Measurements from ENCODE around the gene MEF2C. TPM values are rescaled to one million over a fixed set of nuclear protein-coding genes. Genes with fewer than 3 reads are reported as not detected.

Gene MEF2C
- total RNA-seq, 5 donors from 2014 or later (not counting 1 experiment from before 2014, with no cell fraction given), result 2.5 to 9.4 (median 4.4) TPM

DNA sequence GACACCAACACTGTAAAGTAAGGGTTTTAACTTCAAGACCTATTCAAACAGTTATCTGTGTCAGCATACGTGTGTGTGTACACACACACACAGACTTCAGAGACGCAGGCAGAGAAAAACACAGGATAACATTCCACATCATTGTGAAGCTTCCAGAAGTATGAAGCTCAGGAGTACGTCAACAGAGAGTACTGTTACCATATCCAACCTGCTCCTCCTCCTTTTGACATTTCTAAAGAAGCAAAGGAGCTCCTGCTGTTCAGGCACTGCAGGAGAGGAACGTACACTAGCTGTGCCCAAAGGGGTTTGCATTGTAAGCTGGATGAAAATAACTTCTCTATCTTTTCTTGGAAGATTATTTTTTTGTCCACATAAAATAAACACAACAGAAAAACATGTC is 180.7 kb downstream of the MEF2C start:
- no peaks in the 10 kb centered on the region for H3K9me3 ChIP-seq
- 92% methylated on average over 2 of the region's 4 CpGs for whole genome bisulfite sequencing (ENCODE audit: insufficient coverage)
- ChIA-PET CTCF (interaction anchor here in 1 of 2 donors (1.1 kb wide), 1 partner anchor 11 kb away, joined by 6 read pairs; no protein-coding TSS in a partner anchor), POLR2A (no interaction called here)
- no peaks in the 10 kb centered on the region for H3K9me3 Mint-ChIP-seq
- peaks cover 3 to 8% of the 10 kb centered on the region in 2 experiments for H3K27me3 ChIP-seq (replicated peaks in 1 of 2; ENCODE audit: control insufficient read depth in 2 of 2, extremely low read depth in 1 of 2, insufficient read depth in 2 of 2, low read length in 1 of 2)
- H3K4me3 ChIP-seq (ENCODE audit: control insufficient read depth in 1 of 2, extremely low read depth in 1 of 2, low read length in 1 of 2), result no peak overlapping the region
- H3K36me3 ChIP-seq (ENCODE audit: control insufficient read depth in 2 of 2, extremely low read depth in 1 of 2, insufficient read depth in 1 of 2, low read length in 1 of 2), result no peaks in the 10 kb centered on the region
- peaks cover 41 to 51% of the 10 kb centered on the region in 2 donors for H3K27me3 Mint-ChIP-seq
- ATAC-seq (replicated peaks in 1 of 4) (no peak), DNase-seq (no peak)
- no peaks in the 10 kb centered on the region for H3K4me1 ChIP-seq (ENCODE audit: control insufficient read depth in 1 of 2, extremely low read depth in 1 of 2, insufficient read depth in 2 of 2, low read length in 2 of 2)
- no peaks in the 10 kb centered on the region for H3K4me1 Mint-ChIP-seq
- no peak overlapping the region for H3K27ac Mint-ChIP-seq
- H3K27ac ChIP-seq (ENCODE audit: low read length), result no peak overlapping the region
- H3K36me3 Mint-ChIP-seq, result no peaks in the 10 kb centered on the region
- H3K4me3 Mint-ChIP-seq, result no peak overlapping the region

DNA sequence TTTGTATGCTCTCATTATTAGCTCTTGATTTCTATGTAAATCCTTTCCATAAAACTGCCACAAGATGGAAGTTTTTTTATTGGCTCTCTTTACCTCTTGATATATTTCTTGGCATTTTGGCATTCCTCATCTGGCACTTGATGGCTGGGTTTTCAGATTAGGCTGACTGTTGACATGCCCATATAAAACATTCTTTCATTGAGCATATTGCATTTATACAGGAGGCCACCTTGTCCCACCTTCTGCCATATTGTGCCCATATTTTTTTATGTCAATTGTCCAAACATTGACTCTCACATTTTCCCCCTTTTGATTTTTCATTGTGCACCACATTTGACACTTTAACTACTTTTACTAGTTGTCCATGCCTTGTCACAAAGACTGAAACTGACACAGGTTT is 182.9 kb downstream of the MEF2C start:
- Mint-ChIP-seq H3K27ac (no peak overlapping the region), H3K4me1 (peaks cover 0 to 2% (median 0%) of the 10 kb centered on the region in 3 donors), H3K36me3 (no peaks in the 10 kb centered on the region), H3K27me3 (peaks cover 53 to 63% of the 10 kb centered on the region in 2 donors), H3K9me3 (no peaks in the 10 kb centered on the region), H3K4me3 (no peak overlapping the region)
- Histone ChIP-seq H3K9me3 (no peaks in the 10 kb centered on the region), H3K27me3 (replicated peaks in 1 of 2; ENCODE audit: control insufficient read depth in 2 of 2, extremely low read depth in 1 of 2, insufficient read depth in 2 of 2, low read length in 1 of 2) (peaks cover 4 to 18% of the 10 kb centered on the region in 2 experiments), H3K4me3 (ENCODE audit: control insufficient read depth in 1 of 2, extremely low read depth in 1 of 2, low read length in 1 of 2) (no peak overlapping the region), H3K36me3 (ENCODE audit: control insufficient read depth in 2 of 2, extremely low read depth in 1 of 2, insufficient read depth in 1 of 2, low read length in 1 of 2) (no peaks in the 10 kb centered on the region), H3K4me1 (ENCODE audit: control insufficient read depth in 1 of 2, extremely low read depth in 1 of 2, insufficient read depth in 2 of 2, low read length in 2 of 2) (peaks cover 0 to 2% of the 10 kb centered on the region in 2 experiments), H3K27ac (ENCODE audit: low read length) (no peak overlapping the region)
- CTCF ChIA-PET, result no interaction called here
- ATAC-seq (replicated peaks in 1 of 4) (no peak), DNase-seq (no peak)
- POLR2A ChIA-PET, result no interaction called here

DNA sequence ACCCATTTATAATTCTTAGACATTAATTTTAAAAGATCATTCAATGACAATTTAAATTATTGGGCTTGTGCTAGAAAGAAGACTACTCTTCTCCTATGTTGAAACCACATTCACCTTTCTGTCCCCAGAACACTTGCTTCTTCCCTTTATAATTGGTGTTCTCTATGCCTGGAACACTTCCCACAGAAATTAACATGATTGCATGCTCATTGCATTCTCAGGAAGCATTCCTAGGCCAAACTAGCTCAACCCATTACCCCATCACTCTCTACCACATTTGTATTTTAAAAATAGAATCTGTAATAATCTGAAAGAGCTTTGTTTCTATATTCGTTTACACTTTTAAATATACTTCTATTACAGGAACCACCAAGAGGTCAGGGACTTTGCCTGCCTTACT is 184.7 kb downstream of the MEF2C start:
- ATAC-seq (replicated peaks in 1 of 4) (no peak), DNase-seq (no peak)
- Mint-ChIP-seq H3K4me3 (no peak overlapping the region), H3K4me1 (peaks cover 0 to 3% (median 0%) of the 10 kb centered on the region in 3 donors), H3K27ac (no peak overlapping the region), H3K9me3 (no peaks in the 10 kb centered on the region), H3K27me3 (peaks cover 69 to 73% of the 10 kb centered on the region in 2 donors), H3K36me3 (no peaks in the 10 kb centered on the region)
- WGBS (ENCODE audit: insufficient coverage), result no CpG with 5 or more reads among the region's 1 CpG
- Histone ChIP-seq H3K9me3 (no peaks in the 10 kb centered on the region), H3K4me1 (ENCODE audit: control insufficient read depth in 1 of 2, extremely low read depth in 1 of 2, insufficient read depth in 2 of 2, low read length in 2 of 2) (peaks cover 0 to 3% of the 10 kb centered on the region in 2 experiments), H3K27me3 (replicated peaks in 1 of 2; ENCODE audit: control insufficient read depth in 2 of 2, extremely low read depth in 1 of 2, insufficient read depth in 2 of 2, low read length in 1 of 2) (peaks cover 22 to 27% of the 10 kb centered on the region in 2 experiments), H3K4me3 (ENCODE audit: control insufficient read depth in 1 of 2, extremely low read depth in 1 of 2, low read length in 1 of 2) (no peak overlapping the region), H3K36me3 (ENCODE audit: control insufficient read depth in 2 of 2, extremely low read depth in 1 of 2, insufficient read depth in 1 of 2, low read length in 1 of 2) (no peaks in the 10 kb centered on the region), H3K27ac (ENCODE audit: low read length) (no peak overlapping the region)
- POLR2A ChIA-PET, result interaction anchor here in 1 of 2 donors (0.6 kb wide), 1 partner anchor 917 kb away, joined by 4 read pairs; no protein-coding TSS in a partner anchor
- CTCF ChIA-PET, result interaction anchor here (0.6 to 1.5 kb wide), 4 partner anchors 9 to 30 kb away, joined by 4 read pairs; no protein-coding TSS in a partner anchor

DNA sequence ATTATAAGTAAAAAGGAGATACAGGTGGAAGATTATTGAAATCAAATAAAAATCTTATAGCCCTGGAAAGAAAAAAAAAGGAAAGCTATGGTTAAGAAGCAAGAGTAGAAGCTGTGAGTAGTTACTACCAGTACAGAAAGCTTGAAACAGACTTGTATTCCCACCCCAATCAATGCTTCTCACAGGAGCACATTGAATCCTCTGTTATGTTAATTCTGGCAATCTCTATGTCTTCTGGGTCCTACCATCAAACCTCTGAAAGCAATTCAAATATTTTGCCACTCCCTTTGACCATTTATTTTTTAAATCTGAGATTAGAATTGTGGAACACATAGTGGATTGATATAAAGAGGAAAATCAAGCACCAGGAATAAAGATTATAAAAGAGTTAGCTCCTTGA is 186.5 kb downstream of the MEF2C start:
- no peaks in the 10 kb centered on the region for H3K9me3 ChIP-seq
- H3K4me1 Mint-ChIP-seq, result peaks cover 0 to 12% (median 4%) of the 10 kb centered on the region in 3 donors
- ATAC-seq (replicated peaks in 1 of 4) (no peak), DNase-seq (no peak)
- H3K27me3 ChIP-seq (replicated peaks in 1 of 2; ENCODE audit: control insufficient read depth in 2 of 2, extremely low read depth in 1 of 2, insufficient read depth in 2 of 2, low read length in 1 of 2), result peaks cover 30 to 39% of the 10 kb centered on the region in 2 experiments
- POLR2A ChIA-PET, result interaction anchor here in 1 of 2 donors (0.6 kb wide), 1 partner anchor 104 kb away, joined by 4 read pairs; no protein-coding TSS in a partner anchor
- no peaks in the 10 kb centered on the region for H3K9me3 Mint-ChIP-seq
- no peak overlapping the region for H3K27ac Mint-ChIP-seq
- H3K27ac ChIP-seq (ENCODE audit: low read length), result no peak overlapping the region
- H3K4me3 Mint-ChIP-seq, result no peak overlapping the region
- CTCF ChIA-PET, result interaction anchor here (0.8 to 1.4 kb wide), 7 partner anchors 8 to 915 kb away, joined by 3 to 9 read pairs (median 3); no protein-coding TSS in a partner anchor
- H3K36me3 Mint-ChIP-seq, result no peaks in the 10 kb centered on the region
- no peaks in the 10 kb centered on the region for H3K36me3 ChIP-seq (ENCODE audit: control insufficient read depth in 2 of 2, extremely low read depth in 1 of 2, insufficient read depth in 1 of 2, low read length in 1 of 2)
- H3K4me1 ChIP-seq (ENCODE audit: control insufficient read depth in 1 of 2, extremely low read depth in 1 of 2, insufficient read depth in 2 of 2, low read length in 2 of 2), result peaks cover 0 to 6% of the 10 kb centered on the region in 2 experiments
- H3K4me3 ChIP-seq (ENCODE audit: control insufficient read depth in 1 of 2, extremely low read depth in 1 of 2, low read length in 1 of 2), result no peak overlapping the region
- H3K27me3 Mint-ChIP-seq, result peaks cover 75 to 81% of the 10 kb centered on the region in 2 donors

DNA sequence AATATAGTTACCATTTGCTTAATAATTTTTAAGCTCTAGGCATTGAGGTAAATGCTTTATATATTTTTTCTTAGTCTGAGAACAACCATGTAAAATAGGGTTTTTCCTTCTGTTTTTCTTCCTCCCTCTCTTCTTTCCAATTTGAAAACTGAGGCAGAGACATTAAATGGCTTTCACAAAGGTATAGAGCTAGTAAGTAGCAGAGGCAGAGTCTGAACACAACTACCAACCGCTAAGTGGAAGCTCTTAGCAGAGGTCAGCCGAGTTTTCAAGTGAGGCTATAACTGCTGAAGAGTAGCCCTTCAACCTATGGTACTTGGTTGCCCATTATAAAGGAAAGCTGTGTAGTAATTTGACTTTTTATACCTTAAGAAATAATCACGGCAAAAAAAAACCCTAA is 187.1 kb downstream of the MEF2C start:
- peaks cover 30 to 44% of the 10 kb centered on the region in 2 experiments for H3K27me3 ChIP-seq (replicated peaks in 1 of 2; ENCODE audit: control insufficient read depth in 2 of 2, extremely low read depth in 1 of 2, insufficient read depth in 2 of 2, low read length in 1 of 2)
- Mint-ChIP-seq H3K27me3 (peaks cover 78 to 84% of the 10 kb centered on the region in 2 donors), H3K36me3 (no peaks in the 10 kb centered on the region), H3K27ac (no peak overlapping the region), H3K9me3 (no peaks in the 10 kb centered on the region), H3K4me1 (peaks cover 4 to 17% (median 10%) of the 10 kb centered on the region in 3 donors), H3K4me3 (no peak overlapping the region)
- no peak for DNase-seq
- H3K4me3 ChIP-seq (ENCODE audit: control insufficient read depth in 1 of 2, extremely low read depth in 1 of 2, low read length in 1 of 2), result no peak overlapping the region
- WGBS (ENCODE audit: insufficient coverage), result no CpG with 5 or more reads among the region's 3 CpGs
- H3K36me3 ChIP-seq (ENCODE audit: control insufficient read depth in 2 of 2, extremely low read depth in 1 of 2, insufficient read depth in 1 of 2, low read length in 1 of 2), result no peaks in the 10 kb centered on the region
- H3K9me3 ChIP-seq, result no peaks in the 10 kb centered on the region
- ChIA-PET POLR2A (interaction anchor here in 1 of 2 donors (0.6 kb wide), 1 partner anchor 1260 kb away, joined by 13 read pairs; no protein-coding TSS in a partner anchor), CTCF (interaction anchor here (0.5 to 1.5 kb wide), 11 partner anchors 9 to 1073 kb away, joined by 3 to 9 read pairs (median 3); no protein-coding TSS in a partner anchor)
- no peak for ATAC-seq (replicated peaks in 1 of 4)
- H3K4me1 ChIP-seq (ENCODE audit: control insufficient read depth in 1 of 2, extremely low read depth in 1 of 2, insufficient read depth in 2 of 2, low read length in 2 of 2), result peaks cover 0 to 11% of the 10 kb centered on the region in 2 experiments
- no peak overlapping the region for H3K27ac ChIP-seq (ENCODE audit: low read length)

DNA sequence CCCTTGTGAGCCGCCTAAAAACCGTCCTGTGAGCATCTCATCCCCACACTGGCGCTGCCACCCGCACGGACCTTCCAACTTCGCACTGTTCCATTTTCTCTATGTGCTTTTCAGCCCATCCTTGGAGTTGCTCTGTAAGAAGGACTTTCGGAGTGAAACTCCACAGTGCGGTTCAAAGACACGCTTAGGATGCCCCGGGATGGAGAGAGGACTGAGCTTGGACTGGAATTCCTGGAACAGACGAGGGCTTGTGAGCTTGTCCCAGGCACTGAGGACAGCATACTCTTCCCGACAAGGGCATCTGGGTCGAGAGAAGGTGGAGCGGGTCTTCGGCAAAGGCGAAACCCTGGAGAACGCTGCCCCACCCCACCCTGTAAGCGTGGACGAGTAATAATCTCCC is 187.8 kb downstream of the MEF2C start:
- H3K27ac Mint-ChIP-seq, result peak overlapping the region in 1 of 2 donors; percentile 23
- H3K27ac ChIP-seq (ENCODE audit: low read length), result no peak overlapping the region
- DNase-seq (no peak), ATAC-seq (replicated peaks in 1 of 4) (no peak)
- no peaks in the 10 kb centered on the region for H3K9me3 Mint-ChIP-seq
- peaks cover 11 to 24% (median 16%) of the 10 kb centered on the region in 3 donors for H3K4me1 Mint-ChIP-seq
- peaks cover 0 to 18% of the 10 kb centered on the region in 2 experiments for H3K4me1 ChIP-seq (ENCODE audit: control insufficient read depth in 1 of 2, extremely low read depth in 1 of 2, insufficient read depth in 2 of 2, low read length in 2 of 2)
- no peaks in the 10 kb centered on the region for H3K36me3 ChIP-seq (ENCODE audit: control insufficient read depth in 2 of 2, extremely low read depth in 1 of 2, insufficient read depth in 1 of 2, low read length in 1 of 2)
- H3K27me3 ChIP-seq (replicated peaks in 1 of 2; ENCODE audit: control insufficient read depth in 2 of 2, extremely low read depth in 1 of 2, insufficient read depth in 2 of 2, low read length in 1 of 2), result peaks cover 30 to 51% of the 10 kb centered on the region in 2 experiments
- ChIA-PET POLR2A (interaction anchor here in 1 of 2 donors (0.7 kb wide), 1 partner anchor 618 kb away, joined by 3 read pairs; no protein-coding TSS in a partner anchor), CTCF (interaction anchor here in 1 of 2 donors (0.6 to 1.5 kb wide), 3 partner anchors 13 to 1072 kb away, joined by 3 to 4 read pairs (median 4); no protein-coding TSS in a partner anchor)
- 20% methylated on average over 13 of the region's 19 CpGs for WGBS (ENCODE audit: insufficient coverage)
- no peaks in the 10 kb centered on the region for H3K9me3 ChIP-seq
- H3K27me3 Mint-ChIP-seq, result peaks cover 83 to 88% of the 10 kb centered on the region in 2 donors
- H3K4me3 Mint-ChIP-seq, result no peak overlapping the region
- no peaks in the 10 kb centered on the region for H3K36me3 Mint-ChIP-seq
- H3K4me3 ChIP-seq (ENCODE audit: control insufficient read depth in 1 of 2, extremely low read depth in 1 of 2, low read length in 1 of 2), result no peak overlapping the region

Measured in T-cell (primary cell).